HG03571 (cell line): ENCODE results near the gene PNMA1.

Experiments used
- ATAC-seq: cut with Tn5 transposase; IDR thresholded peaks from one replicate; pipeline ENCODE4 v1.9.1; 2021; ENCODE audit not compliant: unreplicated experiment

The PNMA1 gene

GRCh38 chr14:73713803-73714655 is at the start of gene PNMA1:
PNMA1 (minus strand) TSS chr14:73714384; CDS start chr14:73713639, 745 bp downstream.
- peak; percentile 64 for ATAC-seq

- ATAC-seq: no peak
These were observed 49.2 kb upstream of the PNMA1 start for GRCh38 chr14:73763396-73763795.

- no peak for ATAC-seq
These were observed 48.2 kb upstream of the PNMA1 start for GRCh38 chr14:73762375-73762822.

GRCh38 chr14:73761618-73762355 is 47.6 kb upstream of the PNMA1 start:
- no peak for ATAC-seq

- ATAC-seq: no peak
These were observed 46.7 kb upstream of the PNMA1 start for GRCh38 chr14:73760598-73761586.

GRCh38 chr14:73759714-73760597 is 45.8 kb upstream of the PNMA1 start:
- peak; percentile 47 for ATAC-seq

GRCh38 chr14:73759183-73759713 is 45.1 kb upstream of the PNMA1 start:
- ATAC-seq: no peak

GRCh38 chr14:73758392-73759182 is 44.4 kb upstream of the PNMA1 start:
- ATAC-seq: no peak

GRCh38 chr14:73757876-73758391 is 43.8 kb upstream of the PNMA1 start:
- no peak for ATAC-seq

GRCh38 chr14:73757381-73757780 is 43.2 kb upstream of the PNMA1 start:
- no peak for ATAC-seq

GRCh38 chr14:73755434-73756014 is 41.3 kb upstream of the PNMA1 start:
- ATAC-seq: no peak

GRCh38 chr14:73754911-73755360 is 40.8 kb upstream of the PNMA1 start:
- no peak for ATAC-seq

- ATAC-seq: peak; percentile 40
These were observed 40.0 kb upstream of the PNMA1 start for GRCh38 chr14:73753887-73754795.

- no peak for ATAC-seq
These were observed 39.1 kb upstream of the PNMA1 start for GRCh38 chr14:73753124-73753886.

GRCh38 chr14:73752297-73752992 is 38.3 kb upstream of the PNMA1 start:
- ATAC-seq: no peak
